DND-41 (cell line): Measurements from ENCODE around the gene SMLR1.
A peak's percentile ranks its signal among the peaks of the same experiment; 100 is the strongest.

ENCODE experiments used
- EZH2 ChIP-seq: IDR thresholded peaks from 3 replicates; pipeline ENCODE4 v1.6.1; 2012; ENCODE audit warnings: borderline replicate concordance, low read depth, mild to moderate bottlenecking, moderate library complexity, low read length, inconsistent platforms; ENCODE audit not compliant: severe bottlenecking
- TF ChIP-seq, protein P1 (sequence below): IDR thresholded peaks from 2 replicates; pipeline ENCODE4 v1.5.1; 2012; ENCODE audit warnings: borderline replicate concordance, low read length, moderate library complexity, mild to moderate bottlenecking; ENCODE audit not compliant: poor library complexity, severe bottlenecking; ENCODE audit errors: extremely low read depth

DNA sequence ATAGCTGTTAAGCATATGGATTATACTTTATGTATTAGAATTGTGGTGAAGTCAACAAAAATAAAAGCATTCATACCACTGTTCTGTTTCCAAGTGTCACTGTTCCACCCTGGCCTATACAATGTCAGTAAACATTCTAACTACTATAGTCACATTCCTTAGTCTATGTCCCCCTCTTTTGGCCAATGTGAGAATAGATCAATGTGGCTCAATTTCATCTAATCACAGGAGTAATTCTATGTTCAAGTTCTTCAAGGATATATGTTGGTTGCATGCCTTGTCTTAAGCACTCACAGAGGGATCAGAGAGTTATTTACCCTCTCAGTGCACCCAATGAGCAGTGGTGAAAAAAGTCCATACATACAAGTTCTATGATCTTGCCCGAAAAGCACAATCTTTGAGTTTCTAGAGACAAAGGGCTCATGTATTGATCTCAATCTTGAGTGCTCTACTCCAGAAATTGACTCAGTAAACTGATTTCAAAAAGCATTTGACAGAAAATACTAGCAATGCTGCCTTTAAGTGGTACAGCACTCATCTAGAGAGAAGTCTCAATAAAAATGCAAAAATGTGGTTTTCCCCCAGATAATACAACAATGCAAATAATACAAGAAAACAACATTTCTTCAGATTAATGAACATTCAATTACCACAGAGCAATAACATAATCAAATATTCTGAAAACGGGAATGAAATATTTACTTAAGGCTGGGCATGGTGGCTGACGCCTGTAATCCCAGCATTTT, 16.5 kb downstream of the SMLR1 start:
- TF ChIP-seq EZH2 = no peak
- TF ChIP-seq, protein P1, sequence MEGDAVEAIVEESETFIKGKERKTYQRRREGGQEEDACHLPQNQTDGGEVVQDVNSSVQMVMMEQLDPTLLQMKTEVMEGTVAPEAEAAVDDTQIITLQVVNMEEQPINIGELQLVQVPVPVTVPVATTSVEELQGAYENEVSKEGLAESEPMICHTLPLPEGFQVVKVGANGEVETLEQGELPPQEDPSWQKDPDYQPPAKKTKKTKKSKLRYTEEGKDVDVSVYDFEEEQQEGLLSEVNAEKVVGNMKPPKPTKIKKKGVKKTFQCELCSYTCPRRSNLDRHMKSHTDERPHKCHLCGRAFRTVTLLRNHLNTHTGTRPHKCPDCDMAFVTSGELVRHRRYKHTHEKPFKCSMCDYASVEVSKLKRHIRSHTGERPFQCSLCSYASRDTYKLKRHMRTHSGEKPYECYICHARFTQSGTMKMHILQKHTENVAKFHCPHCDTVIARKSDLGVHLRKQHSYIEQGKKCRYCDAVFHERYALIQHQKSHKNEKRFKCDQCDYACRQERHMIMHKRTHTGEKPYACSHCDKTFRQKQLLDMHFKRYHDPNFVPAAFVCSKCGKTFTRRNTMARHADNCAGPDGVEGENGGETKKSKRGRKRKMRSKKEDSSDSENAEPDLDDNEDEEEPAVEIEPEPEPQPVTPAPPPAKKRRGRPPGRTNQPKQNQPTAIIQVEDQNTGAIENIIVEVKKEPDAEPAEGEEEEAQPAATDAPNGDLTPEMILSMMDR = peak; percentile 78
